Measurements from ENCODE around the gene FSIP1.

GRCh38 chr15:39774688-39775267, 7.9 kb downstream of the FSIP1 start:
- TF ChIP-seq CTCF (conservative IDR thresholded peaks at IDR 0.05 in 1 of 2, IDR thresholded peaks at IDR 0.05 in 1 of 2; ENCODE audit: extremely low read depth in 1 of 2, insufficient read depth in 1 of 2, low read depth in 1 of 2, low read length in 2 of 2) (no peak), EZH2 (IDR thresholded peaks at IDR 0.05; ENCODE audit: borderline replicate concordance, low read length) (no peak)

All from mammary epithelial cell (primary cell).